C1 segment of cervical spinal cord (tissue), 14 donors: ENCODE measurements around the gene TNK1.
"Not testable (repeated sequence)": the region's sequence is repeated elsewhere in the genome, so short reads cannot be mapped to it uniquely, and the experiment has no call there.

Experiments used
- DNase-seq, 14 donors: peaks; one replicate each; lab custom pipeline; 2025; lab: John Stamatoyannopoulos, UW

Gene TNK1

GRCh38 chr17:7380855-7381683, at the start of gene TNK1:
Gene TNK1, plus strand, starts transcription at chr17:7381089. Its CDS starts 1,838 bp downstream, at chr17:7382927.
- DNase-seq, result peak in 1 of 14 donors; percentile 62

- DNase-seq, result no peak
These were observed 48.8 kb upstream of the TNK1 start for GRCh38 chr17:7332111-7332510.

GRCh38 chr17:7332600-7333069, 48.3 kb upstream of the TNK1 start:
- not testable (repeated sequence) for DNase-seq

DNA sequence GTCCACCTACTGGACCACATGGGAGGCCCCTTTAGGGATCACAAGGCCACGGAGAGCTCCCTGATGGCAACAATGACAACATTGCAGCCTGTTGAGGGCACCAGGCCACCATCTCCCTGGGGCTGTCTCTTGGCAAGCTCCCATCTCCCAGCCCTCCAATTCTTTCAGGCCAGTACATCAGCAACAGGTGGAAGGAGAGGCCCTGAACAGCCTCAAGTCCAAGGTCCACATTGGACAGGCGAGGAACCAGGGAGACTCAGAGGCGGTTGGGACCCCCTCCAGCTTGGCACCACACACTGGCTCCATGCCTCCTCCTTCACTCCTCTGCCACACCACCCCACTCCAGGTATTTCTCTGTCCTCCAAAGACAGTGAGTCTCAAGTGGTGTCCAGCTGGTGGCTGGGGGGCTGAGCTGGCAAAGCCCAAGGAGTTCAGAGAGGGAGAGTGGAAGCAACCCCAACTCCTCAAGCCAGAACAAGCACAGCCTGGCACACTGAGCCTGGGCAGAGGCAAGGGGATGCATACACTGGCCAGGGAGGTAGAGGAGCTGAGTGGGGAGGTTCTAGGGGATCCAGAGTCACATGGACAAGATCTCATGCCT, 45.9 kb upstream of the TNK1 start:
- DNase-seq, result no peak

DNA sequence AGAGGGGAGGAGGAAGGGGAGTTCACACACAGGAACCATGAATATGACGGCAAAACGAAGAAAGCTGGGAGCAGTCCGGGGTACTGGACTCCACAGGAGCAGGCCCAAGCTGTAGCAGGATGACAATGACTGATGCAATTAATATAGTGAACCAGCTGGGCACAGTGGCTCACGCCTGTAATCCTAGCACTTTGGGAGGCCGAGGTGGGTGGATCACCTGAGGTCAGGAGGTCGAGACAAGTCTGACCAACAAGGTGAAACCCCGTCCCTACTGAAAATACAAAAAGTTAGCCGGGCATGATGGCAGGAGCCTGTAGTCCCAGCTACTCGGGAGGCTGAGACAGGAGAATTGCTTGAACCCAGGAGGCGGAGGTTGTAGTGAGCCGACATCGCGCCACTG, 45.1 kb upstream of the TNK1 start:
- not testable (repeated sequence) for DNase-seq

GRCh38 chr17:7336240-7337175, 44.4 kb upstream of the TNK1 start, which contains the start of gene ACAP1:
Gene ACAP1, plus strand, starts transcription at chr17:7336529. Its CDS starts 206 bp downstream, at chr17:7336735.
- DNase-seq, result no peak

GRCh38 chr17:7337600-7337999, 43.3 kb upstream of the TNK1 start:
- not testable (repeated sequence) for DNase-seq

DNA sequence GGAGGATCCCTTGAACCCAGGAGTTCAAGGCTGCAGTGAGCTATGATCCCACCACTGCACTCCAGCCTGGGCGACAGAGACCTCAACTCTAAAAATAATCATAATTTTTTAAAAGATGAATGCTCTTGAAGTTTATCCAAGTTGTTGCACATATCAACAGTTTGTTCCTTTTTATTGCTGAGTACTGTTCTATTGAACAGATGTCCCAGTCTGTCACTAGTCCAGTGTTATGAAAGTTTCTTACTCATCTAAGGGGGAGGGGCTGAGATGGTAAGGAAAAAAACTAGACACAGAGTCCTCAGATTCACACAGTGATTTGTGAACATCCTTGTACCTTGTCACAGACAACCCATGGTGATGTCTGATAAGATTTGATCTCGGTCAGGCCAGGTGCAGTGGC, 40.7 kb upstream of the TNK1 start:
- DNase-seq, result no peak

- DNase-seq, result no peak
These were observed 39.0 kb upstream of the TNK1 start for GRCh38 chr17:7341842-7342241.

DNA sequence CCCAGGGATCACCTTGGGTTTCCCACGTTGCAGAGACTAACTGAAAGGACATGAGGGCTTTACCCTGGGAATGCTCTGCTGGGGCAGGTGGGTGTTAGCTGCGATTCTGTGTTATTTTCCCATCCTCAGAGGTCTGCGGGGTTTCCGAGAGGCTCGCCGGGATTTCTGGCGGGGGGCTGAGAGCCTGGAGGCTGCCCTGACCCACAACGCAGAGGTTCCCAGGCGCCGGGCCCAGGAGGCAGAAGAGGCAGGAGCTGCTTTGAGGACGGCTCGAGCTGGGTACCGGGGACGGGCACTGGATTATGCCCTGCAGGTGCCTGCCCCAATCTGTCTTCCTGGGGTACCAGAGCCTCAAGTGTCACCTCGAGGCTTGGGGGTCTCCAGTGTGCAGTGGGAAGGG, 37.6 kb upstream of the TNK1 start:
- DNase-seq, result no peak

GRCh38 chr17:7346761-7347614, 33.9 kb upstream of the TNK1 start:
- DNase-seq, result no peak

DNA sequence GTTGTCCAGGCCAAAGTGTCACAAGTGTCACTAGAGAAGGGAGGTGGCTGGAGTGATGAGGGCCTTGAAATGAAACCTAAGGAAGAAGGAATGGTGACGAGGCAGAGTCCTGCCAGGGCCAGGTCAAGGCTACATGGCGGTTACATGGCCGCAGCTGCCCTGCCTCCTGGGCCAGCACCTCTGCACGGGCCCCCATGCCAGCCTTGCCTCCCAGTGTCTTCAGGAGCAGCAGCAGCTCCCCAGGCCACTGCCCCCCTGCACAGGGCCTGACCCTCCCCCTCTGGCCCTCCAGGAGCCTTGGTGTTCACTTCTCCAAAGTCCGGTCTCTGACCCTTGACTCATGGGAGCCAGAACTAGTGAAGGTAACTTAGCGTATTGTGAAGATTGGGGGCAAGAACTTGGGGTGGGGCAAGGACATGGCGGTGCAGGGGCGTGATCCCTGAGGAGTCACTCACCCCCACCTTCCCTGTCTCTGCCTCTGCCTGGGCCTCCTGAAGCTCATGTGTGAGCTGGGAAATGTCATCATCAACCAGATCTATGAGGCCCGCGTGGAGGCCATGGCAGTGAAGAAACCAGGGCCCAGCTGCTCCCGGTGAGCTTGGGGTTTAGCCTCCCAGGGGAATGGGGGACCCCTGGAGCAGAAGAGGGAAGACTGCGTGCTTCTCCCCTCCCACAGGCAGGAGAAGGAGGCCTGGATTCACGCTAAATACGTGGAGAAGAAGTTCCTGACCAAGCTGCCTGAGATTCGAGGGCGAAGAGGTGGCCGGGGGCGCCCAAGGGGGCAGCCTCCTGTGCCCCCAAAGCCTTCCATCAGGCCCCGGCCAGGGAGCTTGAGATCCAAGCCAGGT, 33.0 kb upstream of the TNK1 start:
- DNase-seq, result no peak

GRCh38 chr17:7348478-7349242, 32.2 kb upstream of the TNK1 start:
- DNase-seq, result peak in 2 of 14 donors; percentile 27 to 32

DNA sequence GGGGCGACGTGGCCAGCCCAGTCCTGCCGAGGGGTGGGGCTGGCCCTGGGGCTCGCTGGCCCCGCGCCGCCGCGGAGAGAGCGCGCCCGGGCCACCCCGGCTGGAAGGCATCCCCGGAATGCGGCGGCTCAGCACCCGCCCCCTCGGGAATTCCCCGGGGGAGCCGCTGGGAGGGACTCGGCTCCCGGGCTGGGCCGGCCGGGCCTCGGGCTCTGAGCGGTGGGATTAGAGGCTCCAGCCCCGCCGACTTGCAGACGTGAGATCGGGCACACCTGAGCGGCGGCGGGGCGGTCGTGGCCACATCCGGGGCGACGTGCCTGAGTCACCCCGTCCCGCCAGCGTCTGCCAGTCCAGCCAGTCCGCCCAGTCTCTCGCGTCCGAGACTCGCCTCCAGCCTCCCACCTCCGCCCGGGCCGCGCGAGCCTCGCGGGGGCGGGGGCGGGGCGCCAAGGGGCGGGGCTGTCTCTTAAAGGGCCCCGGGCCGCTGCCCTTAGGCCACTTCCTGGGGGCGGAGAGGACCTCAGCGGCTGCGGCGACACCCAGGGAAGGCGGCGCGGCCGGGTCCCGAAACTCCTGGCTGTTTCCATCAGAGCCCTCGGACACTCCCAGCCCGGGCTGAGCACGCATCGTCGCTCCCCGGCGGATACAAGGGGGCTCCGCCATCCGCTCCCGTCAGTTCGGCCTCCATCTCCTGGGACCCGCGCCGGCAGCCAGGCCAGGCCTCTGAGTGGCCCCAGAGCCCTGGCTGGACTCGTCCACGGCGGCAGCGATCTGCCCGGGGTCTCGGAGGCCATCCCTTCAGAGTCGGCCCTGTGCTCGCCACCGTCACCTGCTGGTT, 29.0 kb upstream of the TNK1 start, which contains the start of gene KCTD11:
Gene KCTD11 (plus strand): TSS at position 498 of the 838 bp plus-strand sequence.
- peak; percentile 28 to 92 (median 80) for DNase-seq

- DNase-seq, result no peak
These were observed 28.4 kb upstream of the TNK1 start for GRCh38 chr17:7352503-7352889.

GRCh38 chr17:7352910-7353635, 27.8 kb upstream of the TNK1 start:
- no peak for DNase-seq

DNA sequence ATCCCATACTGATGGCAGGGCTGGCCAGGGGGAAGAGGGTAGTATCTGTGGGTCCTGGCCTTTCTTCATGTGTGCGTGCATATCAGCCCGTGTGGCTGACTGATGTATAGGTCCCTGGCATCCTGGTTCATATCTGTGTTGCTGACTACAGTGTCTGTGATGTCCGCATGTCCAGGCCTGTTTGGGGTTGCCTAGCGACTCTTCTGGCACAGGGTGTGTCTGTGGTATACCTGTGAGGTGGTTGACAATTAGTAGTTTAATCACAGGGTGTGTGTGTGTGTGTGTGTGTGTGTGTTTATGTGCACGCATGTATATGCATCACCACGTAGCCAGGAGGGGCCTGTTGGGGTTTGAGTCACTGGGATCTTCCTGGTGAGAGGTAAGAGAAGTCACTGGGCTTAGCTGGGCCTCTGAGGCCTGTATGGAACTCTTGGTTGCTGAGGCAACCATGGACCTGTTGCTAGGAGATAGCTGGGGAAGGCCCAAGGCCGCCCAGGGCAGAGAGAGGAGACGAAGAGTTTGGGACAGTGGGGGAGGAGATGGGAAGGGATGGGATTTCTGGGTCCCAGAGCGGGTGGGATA, 26.5 kb upstream of the TNK1 start:
- DNase-seq, result peak in 1 of 14 donors; percentile 65
